GM19395 (cell line): ENCODE measurements around the gene ALPP.
"Not testable (repeated sequence)": the region's sequence is repeated elsewhere in the genome, so short reads cannot be mapped to it uniquely, and the experiment has no call there.

Experiments used
- ATAC-seq: cut with Tn5 transposase; IDR thresholded peaks from one replicate; pipeline ENCODE4 v1.9.1; 2021; ENCODE audit warnings: mild to moderate bottlenecking, moderate library complexity; ENCODE audit not compliant: unreplicated experiment

ALPP gene

DNA sequence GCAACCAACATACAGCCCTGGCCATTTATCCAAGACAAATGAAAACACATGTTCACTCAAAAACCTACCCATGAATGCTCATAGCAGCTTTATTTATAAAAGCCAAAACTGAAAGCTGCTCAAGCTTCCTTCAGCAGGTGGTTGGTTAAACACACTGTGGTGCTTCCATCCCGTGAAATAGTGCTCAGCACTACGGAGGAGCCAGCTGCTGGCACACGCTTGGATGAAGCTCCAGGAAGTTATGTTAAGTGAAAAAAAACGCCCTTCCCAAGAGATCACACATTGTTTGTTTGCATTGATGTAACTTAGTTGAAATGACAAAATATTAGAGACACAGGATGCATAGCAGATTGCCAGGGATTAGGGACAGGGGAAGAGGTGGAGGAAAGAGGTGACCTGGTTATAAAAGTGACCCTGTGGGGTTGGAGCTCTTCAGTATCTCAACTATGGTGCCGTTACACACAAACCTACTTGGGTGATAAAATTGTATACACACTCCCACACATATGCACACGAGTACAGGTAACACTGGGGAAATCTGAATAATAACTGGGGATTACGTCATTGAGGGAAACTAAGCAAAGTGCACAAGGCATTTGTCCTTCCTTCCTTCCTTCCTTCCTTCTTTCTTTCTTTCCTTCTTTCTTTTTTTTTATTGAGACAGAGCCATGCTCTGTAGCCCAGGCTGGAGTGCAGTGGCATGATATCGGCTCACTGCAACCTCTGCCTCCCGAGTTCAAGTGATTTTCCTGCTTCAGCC lies 21.9 kb downstream of the ALPP start:
- no peak for ATAC-seq

GRCh38 chr2:232402518-232402917 lies 24.0 kb downstream of the ALPP start:
- no peak for ATAC-seq

GRCh38 chr2:232405943-232406510 lies 27.5 kb downstream of the ALPP start:
- ATAC-seq = no peak

DNA sequence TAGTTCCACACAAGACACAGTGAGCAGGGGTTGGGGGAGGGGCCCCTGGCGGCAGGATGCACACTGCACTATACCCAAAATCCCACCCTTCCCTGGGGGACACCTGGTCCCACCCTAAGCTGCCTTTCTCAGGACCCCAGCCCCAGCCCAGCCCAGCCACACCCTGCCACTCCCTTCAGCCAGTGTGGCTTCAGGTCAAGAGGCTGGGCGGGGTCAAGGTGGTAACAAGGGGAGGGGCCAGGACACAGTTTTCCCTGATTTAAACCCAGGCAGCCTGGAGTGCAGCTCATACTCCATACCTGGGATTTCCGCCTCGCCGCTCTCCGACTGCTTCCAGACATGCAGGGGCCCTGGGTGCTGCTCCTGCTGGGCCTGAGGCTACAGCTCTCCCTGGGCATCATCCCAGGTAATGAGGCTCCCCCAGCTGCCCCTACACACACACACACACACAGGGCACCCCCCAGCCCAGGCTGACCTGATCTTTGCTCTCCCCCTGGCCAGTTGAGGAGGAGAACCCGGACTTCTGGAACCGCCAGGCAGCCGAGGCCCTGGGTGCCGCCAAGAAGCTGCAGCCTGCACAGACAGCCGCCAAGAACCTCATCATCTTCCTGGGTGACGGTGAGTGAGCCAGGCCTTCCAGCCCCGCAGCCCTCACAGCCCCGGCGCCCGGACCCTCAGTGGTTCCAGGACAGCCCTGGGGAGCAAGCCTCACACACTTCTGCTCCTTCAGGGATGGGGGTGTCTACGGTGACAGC lies 28.2 kb downstream of the ALPP start, which contains the start of gene ALPG:
TSS of gene ALPG (plus strand) at position 289 of the 755 bp plus-strand sequence. CDS start at position 340, 51 bp downstream.
- no peak for ATAC-seq

DNA sequence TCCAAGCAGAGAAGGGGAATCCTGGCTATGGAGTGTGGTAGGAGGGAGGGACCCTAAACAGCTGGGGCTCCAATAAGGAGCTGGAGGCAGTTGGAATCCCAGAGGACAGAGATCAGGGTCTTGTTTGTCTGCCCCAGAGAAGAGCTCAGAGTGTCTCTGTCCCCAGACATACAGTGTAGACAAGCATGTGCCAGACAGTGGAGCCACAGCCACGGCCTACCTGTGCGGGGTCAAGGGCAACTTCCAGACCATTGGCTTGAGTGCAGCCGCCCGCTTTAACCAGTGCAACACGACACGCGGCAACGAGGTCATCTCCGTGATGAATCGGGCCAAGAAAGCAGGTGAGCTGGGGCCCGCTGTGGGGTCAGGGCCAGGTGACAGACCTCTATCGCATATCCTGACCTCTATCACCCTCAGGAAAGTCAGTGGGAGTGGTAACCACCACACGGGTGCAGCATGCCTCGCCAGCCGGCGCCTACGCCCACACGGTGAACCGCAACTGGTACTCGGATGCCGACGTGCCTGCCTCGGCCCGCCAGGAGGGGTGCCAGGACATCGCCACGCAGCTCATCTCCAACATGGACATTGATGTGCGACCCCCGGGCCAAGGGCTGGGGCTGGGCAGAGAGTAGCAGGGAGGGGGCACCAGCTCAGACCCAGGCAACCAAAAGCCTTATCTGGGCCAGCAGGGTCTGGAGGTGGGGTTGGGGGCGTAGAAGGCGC lies 29.0 kb downstream of the ALPP start:
- not testable (repeated sequence) for ATAC-seq

GRCh38 chr2:232408269-232408668 lies 29.7 kb downstream of the ALPP start:
- ATAC-seq = not testable (repeated sequence)

DNA sequence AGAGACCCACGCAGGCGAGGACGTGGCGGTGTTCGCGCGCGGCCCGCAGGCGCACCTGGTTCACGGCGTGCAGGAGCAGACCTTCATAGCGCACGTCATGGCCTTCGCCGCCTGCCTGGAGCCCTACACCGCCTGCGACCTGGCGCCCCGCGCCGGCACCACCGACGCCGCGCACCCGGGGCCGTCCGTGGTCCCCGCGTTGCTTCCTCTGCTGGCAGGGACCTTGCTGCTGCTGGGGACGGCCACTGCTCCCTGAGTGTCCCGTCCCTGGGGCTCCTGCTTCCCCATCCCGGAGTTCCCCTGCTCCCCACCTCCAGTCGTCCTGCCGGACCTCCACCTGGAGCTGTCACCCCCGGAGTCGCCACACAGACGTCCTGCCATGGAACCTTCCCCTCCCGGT lies 31.1 kb downstream of the ALPP start:
- ATAC-seq = not testable (repeated sequence)

DNA sequence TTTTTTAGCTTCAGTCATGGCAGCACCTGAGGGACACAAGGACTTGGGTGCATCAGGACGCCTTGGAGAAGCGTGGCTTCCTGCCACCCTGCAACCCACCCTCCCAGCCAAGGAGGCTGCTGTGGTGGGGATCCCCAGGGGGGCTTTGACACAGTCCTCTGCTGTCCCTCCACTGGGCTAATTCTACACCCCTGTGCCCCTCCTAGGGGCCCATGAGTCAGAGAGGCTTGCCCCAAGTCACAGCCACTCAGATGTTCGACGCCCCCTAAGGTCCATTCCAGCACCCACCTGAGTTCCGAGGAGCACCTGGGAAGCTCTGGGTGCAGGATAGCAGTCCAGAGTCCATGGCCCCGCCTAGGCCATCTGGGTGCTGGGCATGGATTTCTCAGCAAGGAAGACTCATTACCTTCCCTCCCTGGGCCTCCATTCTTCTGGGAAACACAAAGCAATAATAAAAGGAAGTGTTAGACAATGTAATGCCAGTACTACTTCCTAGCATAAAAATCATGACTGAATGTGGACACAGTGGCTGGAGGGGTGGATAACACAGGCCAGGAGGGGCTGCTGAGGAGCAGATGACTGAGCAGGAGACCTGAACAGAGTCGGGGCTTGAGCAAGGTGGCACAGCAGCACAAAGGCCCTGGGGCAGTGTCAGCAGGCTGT lies 31.8 kb downstream of the ALPP start:
- ATAC-seq = no peak

- no peak for ATAC-seq
Measured at GRCh38 chr2:232411901-232412629, 33.5 kb downstream of the ALPP start.

DNA sequence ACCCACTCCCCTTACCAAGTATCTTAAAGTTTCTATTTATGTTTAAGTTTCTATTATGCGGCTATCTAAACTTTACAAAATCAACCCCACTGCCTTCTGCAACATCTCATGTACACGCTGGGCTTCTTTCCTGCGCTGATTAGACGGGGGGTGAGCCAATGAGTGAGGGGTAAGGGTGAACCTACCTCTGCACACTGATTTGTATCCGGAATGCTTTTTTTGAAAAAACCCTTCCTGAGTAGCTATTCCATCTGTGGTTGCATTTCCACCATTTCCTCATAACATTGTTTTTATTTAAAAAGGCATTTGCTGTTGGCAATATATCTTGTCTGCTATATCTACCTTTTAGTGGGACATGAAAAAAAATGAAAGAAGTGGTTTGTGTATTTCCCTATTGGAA lies 34.4 kb downstream of the ALPP start:
- no peak for ATAC-seq

- no peak for ATAC-seq
Measured at GRCh38 chr2:232415138-232415690, 36.7 kb downstream of the ALPP start.

- ATAC-seq = no peak
Measured at GRCh38 chr2:232415736-232416520, 37.4 kb downstream of the ALPP start.

- ATAC-seq = no peak
Measured at GRCh38 chr2:232416521-232417470, 38.2 kb downstream of the ALPP start.

DNA sequence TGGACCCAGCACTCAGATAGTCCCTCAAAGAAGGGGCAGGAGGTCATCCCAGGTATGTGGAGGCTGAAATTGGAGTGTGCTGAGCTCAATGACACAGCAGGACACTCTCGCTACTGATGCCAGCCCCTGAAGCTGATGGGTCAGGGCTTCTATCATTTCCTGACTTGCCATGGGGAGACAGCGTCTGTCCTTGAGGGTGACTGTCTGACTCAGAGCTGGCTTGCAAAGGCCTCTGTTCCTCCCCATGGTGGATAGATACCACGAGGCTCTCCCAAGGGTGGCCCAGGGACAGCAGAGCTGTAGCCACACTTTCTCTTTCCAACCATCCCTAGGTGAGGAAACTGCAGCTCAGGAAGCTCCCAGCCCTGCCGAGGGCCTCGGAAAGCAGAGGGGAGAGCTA lies 38.9 kb downstream of the ALPP start:
- no peak for ATAC-seq

GRCh38 chr2:232418056-232418455 lies 39.5 kb downstream of the ALPP start:
- ATAC-seq = no peak

GRCh38 chr2:232418466-232419244 lies 40.1 kb downstream of the ALPP start:
- no peak for ATAC-seq
